HG03575 (cell line): ENCODE data around the gene RND2.

ENCODE experiments used
- ATAC-seq: cut with Tn5 transposase; IDR thresholded peaks from one replicate; pipeline ENCODE4 v1.9.1; 2021; ENCODE audit not compliant: unreplicated experiment, insufficient number of reproducible peaks, low FRiP score; ENCODE audit errors: extremely low read depth

Gene RND2

DNA sequence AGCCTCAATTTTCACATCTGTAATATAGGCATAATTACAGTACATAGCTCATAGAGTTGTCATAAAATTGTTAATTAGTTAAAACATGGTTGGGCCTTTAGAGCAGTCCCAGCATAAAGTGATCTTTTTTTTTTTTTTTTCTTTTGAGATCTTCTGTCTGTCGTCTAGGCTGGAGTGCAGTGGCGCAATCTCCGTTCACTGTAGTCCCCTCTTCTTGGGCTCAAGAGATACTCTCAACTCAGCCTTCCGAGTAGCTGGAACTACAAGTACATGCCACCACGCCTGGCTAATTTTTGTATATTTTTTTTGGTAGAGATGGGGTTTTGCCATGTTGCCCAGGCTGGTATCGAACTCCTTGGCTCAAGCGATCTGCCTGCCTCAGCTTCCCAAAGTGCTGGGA is 31.0 kb downstream of the RND2 start:
- no peak for ATAC-seq

GRCh38 chr17:43062984-43063638 is 38.1 kb downstream of the RND2 start:
- no peak for ATAC-seq

DNA sequence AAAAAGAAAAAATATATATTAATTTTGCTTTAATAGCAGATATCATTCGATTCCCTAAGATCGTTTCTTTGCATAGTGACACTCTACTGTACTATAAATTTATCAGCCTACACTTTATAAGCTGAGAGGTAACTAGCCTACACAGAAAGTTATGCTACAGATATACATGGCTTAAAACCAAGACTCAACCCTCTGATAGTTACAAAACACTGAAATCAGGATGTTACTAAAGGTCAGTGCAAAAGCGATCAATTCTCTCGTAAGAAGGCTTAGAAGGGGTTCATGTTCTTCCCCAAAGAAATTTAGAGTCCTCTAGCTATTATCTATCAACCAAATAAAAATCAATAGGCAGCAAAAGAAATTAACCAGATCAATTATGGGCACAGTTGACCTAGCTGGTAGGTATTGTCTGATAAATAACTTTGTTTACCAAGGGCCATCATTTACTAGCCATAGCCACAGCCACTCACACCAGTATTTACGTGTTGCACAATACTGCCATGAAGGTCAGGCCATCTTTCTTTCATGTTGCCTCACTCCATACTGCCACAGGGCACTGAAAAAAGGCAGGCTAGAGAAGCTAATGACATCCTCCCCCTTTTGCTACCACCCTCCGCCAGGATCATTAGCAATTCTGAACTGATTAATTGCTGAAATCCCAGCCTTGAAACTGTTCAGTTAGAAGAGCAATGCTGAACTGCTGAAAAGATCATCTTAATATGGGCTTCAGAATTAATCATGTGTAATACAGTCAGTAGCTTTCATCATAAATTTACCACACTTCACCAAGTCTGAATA is 43.7 kb downstream of the RND2 start:
- no peak for ATAC-seq

GRCh38 chr17:43069368-43069898 is 44.4 kb downstream of the RND2 start:
- ATAC-seq: no peak

DNA sequence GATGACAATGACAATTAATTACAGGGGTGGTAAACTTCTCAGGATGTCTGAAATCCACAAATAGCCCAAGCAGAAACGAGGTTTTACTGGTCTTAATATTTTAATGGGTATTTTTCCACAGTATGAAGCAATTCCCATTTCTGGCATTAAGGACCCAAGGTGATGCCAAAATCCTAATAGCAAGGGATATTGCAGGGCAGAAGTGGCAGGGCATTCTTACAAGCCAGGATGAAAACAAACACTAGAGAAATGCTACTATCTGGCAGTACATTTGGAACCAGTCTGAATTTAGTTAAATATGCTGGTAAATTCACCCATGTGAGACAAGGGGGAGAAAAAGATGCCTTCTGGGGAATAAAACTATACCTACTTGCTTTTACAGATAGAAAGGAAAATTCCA is 45.2 kb downstream of the RND2 start:
- no peak for ATAC-seq

- ATAC-seq: no peak
These were observed 45.8 kb downstream of the RND2 start for GRCh38 chr17:43070872-43071271.

DNA sequence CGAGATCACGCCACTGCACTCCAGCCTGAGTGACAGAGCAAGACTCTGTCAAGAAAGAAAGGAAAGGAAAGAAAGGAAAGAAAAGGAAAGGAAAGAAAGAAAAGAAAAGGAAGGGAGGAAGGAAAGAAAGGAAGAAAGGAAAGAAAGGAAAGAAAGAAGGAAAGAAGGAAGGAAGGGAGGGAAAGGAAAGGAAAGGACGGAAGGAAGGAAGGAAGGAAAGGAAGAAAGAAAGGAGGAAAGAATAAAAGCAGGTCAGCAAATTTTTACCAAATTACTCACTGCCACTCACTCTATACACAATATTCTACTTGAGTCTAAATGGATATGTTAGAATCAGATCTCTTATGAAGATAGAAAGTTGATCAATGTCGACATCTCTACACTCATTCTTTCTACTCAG is 49.8 kb downstream of the RND2 start:
- ATAC-seq: no peak

DNA sequence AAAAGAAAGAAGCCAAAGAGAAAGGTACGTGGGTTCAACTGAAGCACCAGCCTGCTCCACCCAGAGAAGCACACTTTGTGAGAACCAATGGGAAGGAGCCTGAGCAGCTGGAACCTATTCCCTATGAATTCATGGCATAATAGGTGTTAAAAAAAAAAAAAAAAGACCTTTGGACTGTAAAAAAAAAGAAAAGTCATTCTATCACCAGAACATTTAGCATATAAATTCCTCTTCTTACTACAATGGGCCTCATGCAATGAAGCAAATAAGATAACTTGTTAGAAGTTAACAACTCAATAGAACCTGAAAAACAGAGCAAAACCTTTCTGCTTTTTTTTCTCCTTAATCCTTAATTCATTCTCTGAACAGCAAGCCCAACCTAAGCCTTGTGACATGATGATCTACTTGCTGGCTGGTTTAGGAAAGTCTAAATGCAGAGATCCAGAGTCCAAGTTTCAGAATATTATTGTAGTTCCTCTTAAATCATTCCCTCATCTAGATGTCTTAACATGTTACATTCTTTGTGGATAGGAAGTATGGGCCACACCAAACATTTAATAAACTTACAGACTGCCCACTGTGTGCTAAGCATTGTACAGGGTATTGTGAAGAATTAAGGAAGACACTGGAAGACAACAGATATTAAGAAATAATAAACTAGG is 54.7 kb downstream of the RND2 start:
- ATAC-seq: no peak
